ENCODE data around the gene IL2RA.

GRCh38 chr10:6008497-6009142, 53.5 kb downstream of the IL2RA start:
- TF ChIP-seq CTCF (conservative IDR thresholded peaks at IDR 0.05) (no peak), ZFX (IDR thresholded peaks at IDR 0.05) (no peak)

Measured in C4-2B (cell line).